Activated CD8-positive, alpha-beta memory T cell treated with anti-CD3 and anti-CD28 coated beads for 36 hours (primary cell): ENCODE data around the gene ST8SIA6. TPM values are rescaled to one million over a fixed set of nuclear protein-coding genes. Genes with fewer than 3 reads are reported as not detected.

ENCODE experiments used
- CTCF ChIA-PET: fragments of 350-600 bp; sonication (Branson Sonifier 250); formaldehyde crosslinking; loops from one replicate; lab custom pipeline; 2021; ENCODE audit warnings: antibody characterized with exemption; lab: Charles Lee
- POLR2A ChIA-PET: fragments of 350-600 bp; sonication (Branson Sonifier 250); formaldehyde crosslinking; loops from one replicate; lab custom pipeline; 2021; ENCODE audit warnings: antibody characterized with exemption; lab: Charles Lee
- total RNA-seq, 2 experiments: library from RNA; stranded (reverse); gene quantifications; one replicate each; pipeline ENCODE4 v1.2.3, GENCODE V29; 2021

ST8SIA6 gene
- total RNA-seq, 2 experiments from 2014 or later: not detected

DNA sequence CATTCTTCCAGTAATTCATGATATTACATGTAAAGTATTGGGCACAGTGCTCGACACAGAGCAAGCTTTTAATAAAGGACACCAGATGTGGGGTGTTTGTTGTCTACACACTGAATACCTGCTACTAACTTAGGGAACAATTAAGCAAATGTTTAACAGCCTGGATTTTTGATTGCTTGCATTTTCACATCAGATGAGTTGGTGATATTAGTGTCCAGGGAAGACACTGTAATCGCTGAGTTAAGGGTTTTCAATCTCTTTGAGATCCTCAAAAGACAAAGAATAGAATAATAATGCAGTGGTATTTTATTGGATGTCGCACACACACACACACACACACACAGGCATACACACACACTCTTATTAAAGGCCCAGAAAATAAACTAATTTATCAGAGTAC is 147.3 kb downstream of the ST8SIA6 start:
- CTCF ChIA-PET: interaction anchor here (0.6 kb wide), 1 partner anchor 35 kb away, joined by 3 read pairs; no protein-coding TSS in a partner anchor
- POLR2A ChIA-PET: no interaction called here

- ChIA-PET CTCF (no interaction called here), POLR2A (no interaction called here)
These were observed 162.0 kb downstream of the ST8SIA6 start for GRCh38 chr10:17292375-17292774.

- POLR2A ChIA-PET: no interaction called here
- CTCF ChIA-PET: interaction anchor here (0.6 kb wide), 1 partner anchor 142 kb away, joined by 5 read pairs; no protein-coding TSS in a partner anchor
These were observed 164.2 kb downstream of the ST8SIA6 start for GRCh38 chr10:17290226-17290625.

GRCh38 chr10:17289763-17290162 is 164.6 kb downstream of the ST8SIA6 start:
- ChIA-PET POLR2A (no interaction called here), CTCF (interaction anchor here (0.6 kb wide), 1 partner anchor 142 kb away, joined by 5 read pairs; no protein-coding TSS in a partner anchor)

GRCh38 chr10:17286562-17287550 is 167.5 kb downstream of the ST8SIA6 start:
- ChIA-PET POLR2A (no interaction called here), CTCF (no interaction called here)

- CTCF ChIA-PET: no interaction called here
- POLR2A ChIA-PET: no interaction called here
These were observed 172.1 kb downstream of the ST8SIA6 start for GRCh38 chr10:17282311-17282710.

GRCh38 chr10:17278607-17279240 is 175.7 kb downstream of the ST8SIA6 start:
- CTCF ChIA-PET: no interaction called here

DNA sequence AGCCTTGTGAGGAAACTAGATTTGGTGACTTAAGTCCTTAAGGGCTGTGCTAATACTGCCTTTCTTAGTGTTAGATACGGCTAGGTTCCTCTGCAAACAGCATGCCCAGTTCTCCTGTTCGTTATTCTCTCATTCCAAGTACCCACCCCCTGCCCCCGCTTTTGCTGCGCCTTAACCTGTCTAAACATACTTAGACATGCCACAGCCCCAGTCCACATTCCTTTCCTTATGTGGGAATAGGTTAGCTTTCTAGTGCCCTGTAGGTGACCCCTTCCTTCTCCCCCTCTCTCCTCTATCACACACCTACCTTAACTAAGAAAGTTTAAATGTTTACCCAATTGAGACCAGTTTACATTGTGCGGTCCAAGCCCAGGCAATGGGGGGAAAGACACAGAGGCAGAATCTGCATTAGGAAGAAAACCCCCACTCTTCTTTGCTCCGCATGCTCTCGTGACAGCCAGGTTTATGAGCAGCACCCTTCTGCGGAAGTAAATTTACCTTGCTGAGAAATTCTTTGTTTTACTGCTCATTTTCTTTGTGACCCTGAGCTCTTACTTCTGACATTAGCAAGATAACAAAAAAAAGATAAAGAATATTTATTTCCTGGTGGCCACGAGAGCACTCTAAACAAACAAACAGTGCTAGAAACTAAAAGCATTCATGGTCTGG is 177.5 kb downstream of the ST8SIA6 start:
- ChIA-PET CTCF (no interaction called here), POLR2A (no interaction called here)

More at GRCh38 chr10:17278607-17279240, 175.7 kb downstream of the ST8SIA6 start:
- POLR2A ChIA-PET: no interaction called here

- POLR2A ChIA-PET: no interaction called here
- CTCF ChIA-PET: no interaction called here
These were observed 181.0 kb downstream of the ST8SIA6 start for GRCh38 chr10:17273403-17273802.

GRCh38 chr10:17272648-17273047 is 181.7 kb downstream of the ST8SIA6 start:
- ChIA-PET CTCF (no interaction called here), POLR2A (no interaction called here)

Other genes starting within 250 kb of the ST8SIA6 start
- gene VIM, start 226.4 kb downstream of the ST8SIA6 start, total RNA-seq: 100 to 1,000 TPM; 845 to 860 TPM
- gene HACD1, start 162.8 kb upstream of the ST8SIA6 start, total RNA-seq: 1 to 10 TPM; 1.5 to 2.1 TPM
- gene STAM, start 189.6 kb upstream of the ST8SIA6 start, total RNA-seq: 10 to 100 TPM; 21.2 to 24.2 TPM